T-helper 1 cell treated with Interleukin-12 subunit alpha and Interleukin-12 subunit beta and Interleukin-4 antibody, amounts not matched to agents 30 ng/mL and 1 ng/mL, for 36 hours (primary cell): ENCODE measurements around the gene HOXC5. TPM values are rescaled to one million over a fixed set of nuclear protein-coding genes. Genes with fewer than 3 reads are reported as not detected.

Experiments
- intact Hi-C: fragments of 100-400 bp; cut with micrococcal nuclease; formaldehyde crosslinking; loops from one replicate; pipeline ENCODE4 v1.15.1; 2024
- total RNA-seq: library from RNA; stranded (reverse); gene quantifications from 2 replicates; pipeline ENCODE4 v1.2.3, GENCODE V29; 2022

HOXC5 gene
- total RNA-seq, 1 donor from 2014 or later: not detected

GRCh38 chr12:53995002-53995377, 37.9 kb upstream of the HOXC5 start:
- intact Hi-C loops: loop anchor here (2.0 to 5.0 kb wide), 2 partner anchors 14 to 33 kb away; no protein-coding TSS in a partner anchor

- intact Hi-C loops: loop anchor here (2.0 to 5.0 kb wide), 2 partner anchors 15 to 33 kb away; no protein-coding TSS in a partner anchor
Measured at GRCh38 chr12:53995378-53996239, 37.2 kb upstream of the HOXC5 start.

- intact Hi-C loops: loop anchor here (5.0 kb wide), 1 partner anchor 34 kb away; no protein-coding TSS in a partner anchor
Measured at GRCh38 chr12:53996240-53997203, 36.3 kb upstream of the HOXC5 start.

GRCh38 chr12:53997204-53998109, 35.4 kb upstream of the HOXC5 start:
- intact Hi-C loops: loop anchor here (5.0 kb wide), 1 partner anchor 35 kb away; no protein-coding TSS in a partner anchor

- intact Hi-C loops: loop anchor here (5.0 kb wide), 1 partner anchor 36 kb away; no protein-coding TSS in a partner anchor
Measured at GRCh38 chr12:53998110-53998899, 34.5 kb upstream of the HOXC5 start.

- intact Hi-C loops: loop anchor here (5.0 kb wide), 1 partner anchor 37 kb away; no protein-coding TSS in a partner anchor
Measured at GRCh38 chr12:53998900-53999236, 34.0 kb upstream of the HOXC5 start.

- intact Hi-C loops: loop anchor here (5.0 kb wide), 1 partner anchor 37 kb away; no protein-coding TSS in a partner anchor
Measured at GRCh38 chr12:53999559-54000115, 33.2 kb upstream of the HOXC5 start.

- intact Hi-C loops: no loop called here
Measured at GRCh38 chr12:54000116-54001114, 32.4 kb upstream of the HOXC5 start, which contains the start of gene HOXC9. TSS of gene HOXC9 (plus strand) at chr12:54000161. CDS start at chr12:54000189, 28 bp downstream.

- intact Hi-C loops: no loop called here
Measured at GRCh38 chr12:54001283-54002187, 31.3 kb upstream of the HOXC5 start.

- intact Hi-C loops: no loop called here
Measured at GRCh38 chr12:54002278-54002914, 30.5 kb upstream of the HOXC5 start.

- intact Hi-C loops: no loop called here
Measured at GRCh38 chr12:54002915-54003389, 29.9 kb upstream of the HOXC5 start.

GRCh38 chr12:54003625-54004024, 29.2 kb upstream of the HOXC5 start:
- intact Hi-C loops: loop anchor here (2.0 kb wide), 1 partner anchor 69 kb away; no protein-coding TSS in a partner anchor

GRCh38 chr12:54004063-54004840, 28.6 kb upstream of the HOXC5 start:
- intact Hi-C loops: loop anchor here (2.0 kb wide), 1 partner anchor 69 kb away; no protein-coding TSS in a partner anchor

GRCh38 chr12:54004841-54005530, 27.9 kb upstream of the HOXC5 start:
- intact Hi-C loops: loop anchor here (2.0 kb wide), 1 partner anchor 70 kb away; no protein-coding TSS in a partner anchor

GRCh38 chr12:54005531-54005852, 27.4 kb upstream of the HOXC5 start:
- intact Hi-C loops: loop anchor here (2.0 kb wide), 1 partner anchor 71 kb away; no protein-coding TSS in a partner anchor
